ENCODE results near the gene OTUD4. TPM values are rescaled to one million over a fixed set of nuclear protein-coding genes. Genes with fewer than 3 reads are reported as not detected.

Gene OTUD4
- total and polyA plus RNA-seq, 9 of the 15 experiments (the other 6 are each of a cell fraction or from before 2014, with no cell fraction given): 4.2 to 29.0 (median 24.8) TPM

DNA sequence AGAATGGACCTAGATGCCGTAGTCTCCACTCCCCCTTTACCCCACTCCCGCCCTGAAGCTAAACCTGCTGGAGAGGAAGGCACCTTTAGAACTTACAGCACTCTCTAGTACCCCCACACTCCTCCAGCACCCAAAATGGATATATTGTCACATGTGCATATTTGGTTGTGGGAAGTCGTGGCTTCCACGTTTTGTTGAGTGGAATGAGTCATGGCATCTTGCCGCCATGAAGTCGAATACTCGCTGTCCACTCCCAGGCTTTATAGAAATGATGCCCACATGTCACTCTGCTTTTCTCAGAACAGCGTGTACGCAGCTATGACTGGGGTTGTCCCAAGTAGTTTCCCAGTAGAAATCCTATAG lies 81.7 kb downstream of the OTUD4 start (continued):
- no peak for TF ChIP-seq BACH1 (tag; IDR thresholded peaks at IDR 0.05)
- TF ChIP-seq GABPB2 (CRISPR knock-in tag; conservative IDR thresholded peaks at IDR 0.05): no peak
- no peak for TF ChIP-seq ZFPM2 (CRISPR knock-in tag; IDR thresholded peaks at IDR 0.05)
- no peak for TF ChIP-seq ARHGAP35 (IDR thresholded peaks at IDR 0.05; ENCODE audit: partially characterized antibody)
- TF ChIP-seq, protein P1, sequence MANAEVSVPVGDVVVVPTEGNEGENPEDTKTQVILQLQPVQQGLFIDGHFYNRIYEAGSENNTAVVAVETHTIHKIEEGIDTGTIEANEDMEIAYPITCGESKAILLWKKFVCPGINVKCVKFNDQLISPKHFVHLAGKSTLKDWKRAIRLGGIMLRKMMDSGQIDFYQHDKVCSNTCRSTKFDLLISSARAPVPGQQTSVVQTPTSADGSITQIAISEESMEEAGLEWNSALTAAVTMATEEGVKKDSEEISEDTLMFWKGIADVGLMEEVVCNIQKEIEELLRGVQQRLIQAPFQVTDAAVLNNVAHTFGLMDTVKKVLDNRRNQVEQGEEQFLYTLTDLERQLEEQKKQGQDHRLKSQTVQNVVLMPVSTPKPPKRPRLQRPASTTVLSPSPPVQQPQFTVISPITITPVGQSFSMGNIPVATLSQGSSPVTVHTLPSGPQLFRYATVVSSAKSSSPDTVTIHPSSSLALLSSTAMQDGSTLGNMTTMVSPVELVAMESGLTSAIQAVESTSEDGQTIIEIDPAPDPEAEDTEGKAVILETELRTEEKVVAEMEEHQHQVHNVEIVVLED (CRISPR knock-in tag; IDR thresholded peaks at IDR 0.05): no peak
- no peak for TF ChIP-seq KLF10 (CRISPR knock-in tag; IDR thresholded peaks at IDR 0.05)
- no peak for TF ChIP-seq ZBED1 (IDR thresholded peaks at IDR 0.05)
- peak; percentile 89 for TF ChIP-seq ZNF316 (IDR thresholded peaks at IDR 0.05)
- no peak for TF ChIP-seq KDM1A (IDR thresholded peaks at IDR 0.05)
- TF ChIP-seq NONO (IDR thresholded peaks at IDR 0.05; ENCODE audit: low read depth in 2 of 2, low read length in 1 of 2): no peak
- TF ChIP-seq, protein P2, sequence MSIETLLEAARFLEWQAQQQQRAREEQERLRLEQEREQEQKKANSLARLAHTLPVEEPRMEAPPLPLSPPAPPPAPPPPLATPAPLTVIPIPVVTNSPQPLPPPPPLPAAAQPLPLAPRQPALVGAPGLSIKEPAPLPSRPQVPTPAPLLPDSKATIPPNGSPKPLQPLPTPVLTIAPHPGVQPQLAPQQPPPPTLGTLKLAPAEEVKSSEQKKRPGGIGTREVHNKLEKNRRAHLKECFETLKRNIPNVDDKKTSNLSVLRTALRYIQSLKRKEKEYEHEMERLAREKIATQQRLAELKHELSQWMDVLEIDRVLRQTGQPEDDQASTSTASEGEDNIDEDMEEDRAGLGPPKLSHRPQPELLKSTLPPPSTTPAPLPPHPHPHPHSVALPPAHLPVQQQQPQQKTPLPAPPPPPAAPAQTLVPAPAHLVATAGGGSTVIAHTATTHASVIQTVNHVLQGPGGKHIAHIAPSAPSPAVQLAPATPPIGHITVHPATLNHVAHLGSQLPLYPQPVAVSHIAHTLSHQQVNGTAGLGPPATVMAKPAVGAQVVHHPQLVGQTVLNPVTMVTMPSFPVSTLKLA (conservative IDR thresholded peaks at IDR 0.05): 0 out of 4 replicates have a peak, but pooled peaks of 1 of the 2 experiments have one; percentile 37
- TF ChIP-seq DMBX1 (CRISPR knock-in tag; IDR thresholded peaks at IDR 0.05; ENCODE audit: borderline replicate concordance): peak; percentile 18; the same call in 1 of the 2 replicates
- no peak for TF ChIP-seq SMARCB1 (IDR thresholded peaks at IDR 0.05; ENCODE audit: insufficient read length, low read depth)
- TF ChIP-seq ZSCAN32 (CRISPR knock-in tag; IDR thresholded peaks at IDR 0.05): no peak
- TF ChIP-seq, protein P3, sequence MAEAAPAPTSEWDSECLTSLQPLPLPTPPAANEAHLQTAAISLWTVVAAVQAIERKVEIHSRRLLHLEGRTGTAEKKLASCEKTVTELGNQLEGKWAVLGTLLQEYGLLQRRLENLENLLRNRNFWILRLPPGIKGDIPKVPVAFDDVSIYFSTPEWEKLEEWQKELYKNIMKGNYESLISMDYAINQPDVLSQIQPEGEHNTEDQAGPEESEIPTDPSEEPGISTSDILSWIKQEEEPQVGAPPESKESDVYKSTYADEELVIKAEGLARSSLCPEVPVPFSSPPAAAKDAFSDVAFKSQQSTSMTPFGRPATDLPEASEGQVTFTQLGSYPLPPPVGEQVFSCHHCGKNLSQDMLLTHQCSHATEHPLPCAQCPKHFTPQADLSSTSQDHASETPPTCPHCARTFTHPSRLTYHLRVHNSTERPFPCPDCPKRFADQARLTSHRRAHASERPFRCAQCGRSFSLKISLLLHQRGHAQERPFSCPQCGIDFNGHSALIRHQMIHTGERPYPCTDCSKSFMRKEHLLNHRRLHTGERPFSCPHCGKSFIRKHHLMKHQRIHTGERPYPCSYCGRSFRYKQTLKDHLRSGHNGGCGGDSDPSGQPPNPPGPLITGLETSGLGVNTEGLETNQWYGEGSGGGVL (CRISPR knock-in tag; IDR thresholded peaks at IDR 0.05): no peak
- TF ChIP-seq, protein P4, sequence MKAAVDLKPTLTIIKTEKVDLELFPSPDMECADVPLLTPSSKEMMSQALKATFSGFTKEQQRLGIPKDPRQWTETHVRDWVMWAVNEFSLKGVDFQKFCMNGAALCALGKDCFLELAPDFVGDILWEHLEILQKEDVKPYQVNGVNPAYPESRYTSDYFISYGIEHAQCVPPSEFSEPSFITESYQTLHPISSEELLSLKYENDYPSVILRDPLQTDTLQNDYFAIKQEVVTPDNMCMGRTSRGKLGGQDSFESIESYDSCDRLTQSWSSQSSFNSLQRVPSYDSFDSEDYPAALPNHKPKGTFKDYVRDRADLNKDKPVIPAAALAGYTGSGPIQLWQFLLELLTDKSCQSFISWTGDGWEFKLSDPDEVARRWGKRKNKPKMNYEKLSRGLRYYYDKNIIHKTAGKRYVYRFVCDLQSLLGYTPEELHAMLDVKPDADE (conservative IDR thresholded peaks at IDR 0.05; ENCODE audit: control insufficient read depth, low read depth, low read length): no peak
- TF ChIP-seq KHSRP (IDR thresholded peaks at IDR 0.05): no peak
- TF ChIP-seq MXI1 (IDR thresholded peaks at IDR 0.05; ENCODE audit: low read depth, low read length): peak; percentile 20; the same call in 1 of the 2 replicates
- TF ChIP-seq NFRKB (IDR thresholded peaks at IDR 0.05; ENCODE audit: low read depth): no peak
- TF ChIP-seq U2AF2 (optimal IDR thresholded peaks at IDR 0.05; ENCODE audit: low read depth, low read length): no peak

Measured in K562 (cell line).